Left lung (tissue), 10 donors: ENCODE measurements around the gene ABCC8. TPM values are rescaled to one million over a fixed set of nuclear protein-coding genes. Genes with fewer than 3 reads are reported as not detected.

Experiments
- ATAC-seq: fragments of 200-7000 bp; cut with Tn5 transposase; one replicate; pipeline ENCODE4 v1.9.1; 2020; ENCODE audit warnings: moderate library complexity
- DNase-seq, 4 donors: peaks; one replicate each; pipeline ENCODE4 v3.0.0-alpha.2; 2013 to 2020
- H3K27ac ChIP-seq, 2 donors: fragments of 200-600 bp; sonication (generic) in 1 of 2; one replicate each; pipeline versions ENCODE4 v1.5.0 to v1.8.0; 2020 to 2021
- H3K27me3 ChIP-seq, 2 donors: fragments of 200-600 bp; sonication (generic) in 1 of 2; one replicate each; pipeline versions ENCODE4 v1.5.0 to v1.8.0; 2020 to 2021
- H3K36me3 ChIP-seq, 2 donors: fragments of 200-600 bp; sonication (generic) in 1 of 2; one replicate each; pipeline versions ENCODE4 v1.5.0 to v1.8.0; 2020 to 2021
- H3K4me1 ChIP-seq, 2 donors: fragments of 200-600 bp; one replicate each; pipeline ENCODE4 v1.8.0; 2021
- H3K4me3 ChIP-seq, 2 donors: fragments of 200-600 bp; sonication (generic) in 1 of 2; one replicate each; pipeline versions ENCODE4 v1.5.0 to v1.8.0; 2020 to 2021; ENCODE audit warnings: mild to moderate bottlenecking in 1 of 2
- H3K9me3 ChIP-seq, 2 donors: fragments of 200-600 bp; sonication (generic) in 1 of 2; one replicate each; pipeline versions ENCODE4 v1.5.0 to v1.8.0; 2020 to 2021
- CTCF ChIP-seq, 2 donors: fragments of 200-600 bp; sonication (generic) in 1 of 2; IDR thresholded peaks; one replicate each; pipeline versions ENCODE4 v1.5.0 to v1.8.0; 2021; ENCODE audit warnings: antibody characterized with exemption in 2 of 2
- intact Hi-C, 2 donors: fragments of 100-400 bp; cut with DNase I; formaldehyde crosslinking; loops; one replicate each; pipeline versions ENCODE4 v1.11.2 to v1.14.2; 2022
- polyA plus RNA-seq, 6 donors: library from polyadenylated mRNA; unstranded; fragments of 120-200 nt; gene quantifications; one replicate each; pipeline ENCODE4 v1.2.1, GENCODE V29; 2013; ENCODE audit not compliant: insufficient read length in 6 of 6
- total RNA-seq, 2 donors: library from RNA; stranded (reverse); fragmentation: NEBNext Ultra II Directional; extraction: Animal tissue kit (Norgen Biotek cat#: 25700); gene quantifications; one replicate each; pipeline ENCODE4 v1.2.1, GENCODE V29; 2021
- donor health status: DM: no; HTN: yes; CAD: no.
- donor health status: DM: no; HTN: no; CAD: no.

The ABCC8 gene
- total and polyA plus RNA-seq, 8 donors, result 0.52 to 11.1 (median 6.0) TPM

GRCh38 chr11:17468122-17468521, 8.5 kb downstream of the ABCC8 start:
- no peak for DNase-seq
- intact Hi-C loops, result no loop called here
- Histone ChIP-seq H3K9me3 (no peaks in the 10 kb centered on the region), H3K36me3 (no peaks in the 10 kb centered on the region), H3K27ac (no peak overlapping the region), H3K4me1 (no peaks in the 10 kb centered on the region), H3K4me3 (no peak overlapping the region), H3K27me3 (peaks cover 0 to 7% of the 10 kb centered on the region in 2 donors)
- no peak for TF ChIP-seq CTCF (IDR thresholded peaks at IDR 0.05)
- no peak for ATAC-seq

- Histone ChIP-seq H3K4me3 (no peak overlapping the region), H3K27ac (no peak overlapping the region), H3K36me3 (no peaks in the 10 kb centered on the region), H3K4me1 (no peaks in the 10 kb centered on the region), H3K9me3 (no peaks in the 10 kb centered on the region), H3K27me3 (no peaks in the 10 kb centered on the region)
- TF ChIP-seq CTCF (IDR thresholded peaks at IDR 0.05), result no peak
- DNase-seq (no peak), ATAC-seq (no peak)
- intact Hi-C loops, result no loop called here
Measured at GRCh38 chr11:17463546-17464174, 13.0 kb downstream of the ABCC8 start.

- intact Hi-C loops, result no loop called here
- no peaks in the 10 kb centered on the region for H3K9me3 ChIP-seq
- no peak overlapping the region for H3K4me3 ChIP-seq
- H3K27me3 ChIP-seq, result no peaks in the 10 kb centered on the region
- H3K36me3 ChIP-seq, result no peaks in the 10 kb centered on the region
- TF ChIP-seq CTCF (IDR thresholded peaks at IDR 0.05), result no peak
- ATAC-seq (no peak), DNase-seq (no peak)
- no peak overlapping the region for H3K27ac ChIP-seq
- H3K4me1 ChIP-seq, result peaks cover 0 to 5% of the 10 kb centered on the region in 2 donors
Measured at GRCh38 chr11:17462940-17463339, 13.7 kb downstream of the ABCC8 start.

GRCh38 chr11:17460406-17460805, 16.2 kb downstream of the ABCC8 start:
- intact Hi-C loops, result no loop called here
- ATAC-seq (no peak), DNase-seq (no peak)
- peaks cover 0 to 9% of the 10 kb centered on the region in 2 donors for H3K4me1 ChIP-seq
- no peaks in the 10 kb centered on the region for H3K36me3 ChIP-seq
- H3K4me3 ChIP-seq, result no peak overlapping the region
- H3K9me3 ChIP-seq, result no peaks in the 10 kb centered on the region
- H3K27me3 ChIP-seq, result no peaks in the 10 kb centered on the region
- H3K27ac ChIP-seq, result no peak overlapping the region
- no peak for TF ChIP-seq CTCF (IDR thresholded peaks at IDR 0.05)

GRCh38 chr11:17459236-17459896, 17.3 kb downstream of the ABCC8 start:
- H3K9me3 ChIP-seq, result no peaks in the 10 kb centered on the region
- H3K4me1 ChIP-seq, result peaks cover 0 to 9% of the 10 kb centered on the region in 2 donors
- no peaks in the 10 kb centered on the region for H3K36me3 ChIP-seq
- no peak overlapping the region for H3K4me3 ChIP-seq
- ATAC-seq, result no peak
- intact Hi-C loops, result no loop called here
- TF ChIP-seq CTCF (IDR thresholded peaks at IDR 0.05), result no peak
- no peak for DNase-seq
- no peaks in the 10 kb centered on the region for H3K27me3 ChIP-seq
- H3K27ac ChIP-seq, result no peak overlapping the region
